ENCODE measurements around the gene CYBA. TPM values are rescaled to one million over a fixed set of nuclear protein-coding genes. Genes with fewer than 3 reads are reported as not detected.

The CYBA gene
- polyA plus RNA-seq (ENCODE audit: insufficient read length): 84.5 TPM
- long read RNA-seq, donor 1, transcript CYBA-204 (4 exons, 1,052 nt): minor isoform, 5 of 283 reads
- long read RNA-seq, donor 1, transcript CYBA-201 (6 exons, 797 nt): major isoform, 234 of 283 reads
- long read RNA-seq, donor 1, partial matches to known transcripts: 41 of 283 reads
- long read RNA-seq, donor 1, other reads (novel, unspliced or antisense): 0 of 283 reads
- long read RNA-seq, donor 2, transcript CYBA-201 (6 exons, 797 nt): major isoform, 186 of 227 reads
- long read RNA-seq, donor 2, partial matches to known transcripts: 35 of 227 reads
- long read RNA-seq, donor 2, other reads (novel, unspliced or antisense): 0 of 227 reads
- long read RNA-seq, donor 3, transcript CYBA-201 (6 exons, 797 nt): major isoform, 129 of 172 reads
- long read RNA-seq, donor 3, transcript CYBA-204 (4 exons, 1,052 nt): minor isoform, 7 of 172 reads
- long read RNA-seq, donor 3, partial matches to known transcripts: 34 of 172 reads
- long read RNA-seq, donor 3, other reads (novel, unspliced or antisense): 0 of 172 reads
- long read RNA-seq, donor 4, transcript CYBA-201 (6 exons, 797 nt): major isoform, 34 of 34 reads
- long read RNA-seq, donor 4, partial matches to known transcripts: 0 of 34 reads
- long read RNA-seq, donor 4, other reads (novel, unspliced or antisense): 0 of 34 reads
- long read RNA-seq, donor 5, transcript CYBA-204 (4 exons, 1,052 nt): minor isoform, 6 of 428 reads
- long read RNA-seq, donor 5, transcript CYBA-201 (6 exons, 797 nt): major isoform, 364 of 428 reads
- long read RNA-seq, donor 5, partial matches to known transcripts: 49 of 428 reads
- long read RNA-seq, donor 5, other reads (novel, unspliced or antisense): 6 of 428 reads
- long read RNA-seq, donor 6, transcript CYBA-201 (6 exons, 797 nt): major isoform, 197 of 276 reads
- long read RNA-seq, donor 6, partial matches to known transcripts: 72 of 276 reads
- long read RNA-seq, donor 6, other reads (novel, unspliced or antisense): 0 of 276 reads
- long read RNA-seq, donor 7, transcript CYBA-201 (6 exons, 797 nt): major isoform, 247 of 285 reads
- long read RNA-seq, donor 7, transcript CYBA-210 (5 exons, 1,415 nt): minor isoform, 5 of 285 reads
- long read RNA-seq, donor 7, partial matches to known transcripts: 31 of 285 reads
- long read RNA-seq, donor 7, other reads (novel, unspliced or antisense): 0 of 285 reads
- long read RNA-seq, donor 8, transcript CYBA-201 (6 exons, 797 nt): major isoform, 52 of 70 reads
- long read RNA-seq, donor 8, partial matches to known transcripts: 14 of 70 reads
- long read RNA-seq, donor 8, other reads (novel, unspliced or antisense): 0 of 70 reads

- peak; percentile 45 for DNase-seq
Observed at GRCh38 chr16:88650749-88651275, at the start of gene CYBA. Gene CYBA (minus strand): TSS chr16:88651053. CDS start chr16:88651013, 40 bp downstream.

DNA sequence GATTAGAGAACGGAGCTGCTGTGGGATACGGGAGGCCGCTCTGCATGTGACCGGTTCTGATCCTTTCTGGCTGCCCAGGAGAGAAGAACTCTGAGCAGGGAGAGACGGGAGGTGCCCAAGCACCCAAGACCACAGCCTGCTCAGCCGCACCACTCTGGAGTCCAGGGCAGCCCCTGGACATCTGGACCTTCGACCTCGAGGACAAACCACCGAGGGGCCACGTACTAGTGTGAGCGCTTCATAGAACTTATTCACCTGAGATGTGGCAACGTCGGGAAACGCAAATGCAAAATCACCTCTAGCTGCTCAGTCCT, 49.4 kb upstream of the CYBA start:
- DNase-seq: no peak

GRCh38 chr16:88699180-88699579, 48.3 kb upstream of the CYBA start:
- no peak for DNase-seq

DNA sequence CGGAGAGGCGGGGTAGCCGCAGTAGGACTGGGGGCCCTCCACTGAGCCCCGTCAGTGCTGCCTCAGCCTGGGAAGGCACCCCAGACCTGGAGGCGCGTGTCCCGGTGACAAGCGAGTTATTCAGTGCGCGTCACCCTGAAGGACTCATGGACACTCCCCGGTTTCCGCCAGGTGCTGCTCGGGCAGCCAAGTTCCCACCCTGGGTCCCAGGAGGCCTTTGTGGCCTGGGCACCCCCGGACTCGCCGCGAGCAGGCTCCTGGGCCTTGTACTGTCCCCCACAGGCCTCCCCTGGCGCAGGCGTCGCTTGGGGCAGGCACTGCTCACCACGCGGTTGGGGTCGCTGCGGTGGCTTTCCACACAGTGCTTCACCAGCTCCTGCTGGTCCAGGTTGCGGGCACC, 47.8 kb upstream of the CYBA start:
- DNase-seq: no peak

DNA sequence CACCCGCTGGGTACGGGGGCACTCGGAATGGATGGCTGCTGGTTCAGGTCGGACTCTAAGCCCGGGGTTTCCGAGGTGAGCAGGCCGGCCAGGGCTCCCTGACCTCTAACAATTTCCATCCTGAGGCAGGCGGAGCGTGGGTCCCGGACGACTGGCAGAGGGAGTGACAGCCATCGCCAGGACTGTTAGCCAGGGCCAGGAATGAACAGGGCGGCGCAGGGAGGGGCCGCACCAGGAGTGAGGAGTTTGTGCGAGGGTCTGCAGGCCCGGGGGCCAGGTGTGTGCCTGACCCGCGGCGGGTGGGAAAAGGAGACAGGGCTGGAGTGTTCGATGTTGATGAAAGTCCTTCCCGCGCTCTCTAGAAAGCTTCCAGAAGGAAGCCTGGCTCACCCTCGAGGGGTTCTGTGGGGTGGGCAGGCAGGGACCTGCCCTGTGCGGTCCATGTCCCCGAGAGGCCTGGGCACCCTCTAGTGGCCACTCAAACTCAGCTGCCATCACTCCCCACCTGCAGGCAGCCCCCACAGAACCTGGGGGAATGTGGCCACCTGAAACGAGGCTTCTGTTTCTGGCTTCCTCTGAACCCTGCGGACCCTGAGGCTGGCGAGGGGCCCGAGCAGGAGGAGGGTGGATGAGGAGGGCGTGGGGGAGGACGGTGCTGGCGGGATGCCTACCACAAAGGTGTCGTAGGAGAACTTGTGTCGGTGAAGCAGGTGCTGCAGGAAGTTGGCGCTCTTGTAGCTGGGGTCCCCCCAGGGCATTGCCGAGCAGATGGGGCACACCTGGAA, 47.2 kb upstream of the CYBA start:
- no peak for DNase-seq

GRCh38 chr16:88697116-88697830, 46.4 kb upstream of the CYBA start:
- no peak for DNase-seq

GRCh38 chr16:88696441-88696840, 45.6 kb upstream of the CYBA start:
- no peak for DNase-seq

GRCh38 chr16:88695753-88696152, 44.9 kb upstream of the CYBA start:
- DNase-seq: no peak

GRCh38 chr16:88695218-88695617, 44.4 kb upstream of the CYBA start:
- no peak for DNase-seq

GRCh38 chr16:88694221-88695087, 43.6 kb upstream of the CYBA start:
- no peak for DNase-seq

GRCh38 chr16:88693420-88694177, 42.7 kb upstream of the CYBA start:
- DNase-seq: no peak

DNA sequence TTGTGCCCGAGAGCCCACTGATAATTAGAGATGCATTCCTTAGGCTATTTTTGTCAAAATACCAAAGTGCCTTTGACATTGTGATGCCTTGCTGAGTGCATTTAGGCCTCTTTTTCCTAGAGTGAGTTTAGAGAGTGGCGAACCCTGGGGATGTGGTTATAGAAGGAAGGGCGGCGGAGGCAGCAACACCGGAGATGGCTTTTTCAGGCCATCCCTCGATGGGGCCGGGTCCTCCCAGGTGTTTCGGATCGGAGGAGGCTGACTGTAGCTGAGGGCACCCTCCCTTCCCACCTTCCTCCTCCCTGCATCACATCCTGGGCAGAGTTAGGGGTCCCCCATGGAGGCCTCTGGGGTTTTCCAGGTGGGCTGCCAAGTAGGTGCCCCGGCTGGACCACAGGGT, 42.0 kb upstream of the CYBA start:
- no peak for DNase-seq

DNA sequence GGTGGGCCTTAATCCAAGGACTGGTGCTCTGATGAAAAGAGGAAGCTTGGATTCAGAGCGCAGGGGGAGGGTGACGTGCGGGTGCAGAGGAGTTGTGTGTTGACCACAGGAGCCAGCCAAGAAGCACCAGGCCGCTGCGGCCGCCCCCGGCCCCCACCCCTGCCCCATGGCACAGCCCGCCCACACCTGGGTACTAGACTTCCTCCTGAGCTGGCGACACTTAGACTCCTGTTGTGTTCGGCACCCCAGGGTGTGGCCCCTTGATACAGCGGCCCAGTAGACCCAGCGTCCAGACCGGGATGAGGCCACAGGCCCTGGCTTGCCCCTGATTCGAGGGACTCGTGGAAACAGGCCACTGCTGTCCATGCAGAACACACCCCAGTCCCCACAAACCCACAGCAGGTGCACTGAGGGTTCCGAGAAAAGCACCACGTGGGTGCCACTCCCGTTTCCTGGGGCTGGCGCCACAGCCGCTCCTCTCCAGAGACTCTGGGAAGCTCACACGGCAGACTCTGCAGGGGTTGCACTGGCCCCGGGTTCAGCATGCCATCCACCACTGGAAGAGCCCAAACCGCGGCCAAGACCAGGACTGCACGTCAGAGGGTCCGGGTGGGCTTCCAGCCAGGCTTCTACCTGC, 41.2 kb upstream of the CYBA start:
- DNase-seq: no peak

DNA sequence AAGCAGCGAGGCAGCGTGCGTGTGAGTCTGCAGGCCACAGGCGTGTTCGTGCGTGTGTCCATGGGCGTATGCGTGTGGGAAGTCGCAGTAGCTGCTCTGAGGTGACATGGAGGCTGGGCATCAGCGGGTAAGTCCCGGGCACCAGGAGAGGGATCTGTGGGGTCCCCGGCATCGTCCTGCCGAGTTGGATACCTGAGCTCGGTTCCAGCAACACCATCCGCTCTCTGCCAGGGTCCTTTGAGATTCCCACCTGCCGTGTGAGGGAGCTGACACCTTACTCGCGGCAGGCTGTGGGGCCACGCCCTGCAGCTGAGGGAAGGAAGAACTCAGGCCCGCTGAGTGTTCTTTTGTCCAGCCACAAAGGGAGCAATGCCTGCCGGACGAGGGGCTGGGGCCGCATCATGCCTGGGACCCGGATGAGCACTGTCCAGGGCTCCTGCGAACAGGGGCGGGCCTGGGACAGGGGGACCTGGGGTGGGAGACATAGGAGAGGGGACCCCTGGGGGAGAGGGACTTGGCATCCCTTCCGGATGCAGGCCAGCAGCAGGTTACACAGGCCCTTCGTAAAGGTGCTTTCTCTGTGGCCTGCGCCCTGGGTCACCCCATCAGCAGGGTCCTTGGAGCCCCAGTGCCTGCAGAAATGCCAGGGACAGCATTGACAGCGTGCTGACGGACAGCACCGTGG, 40.4 kb upstream of the CYBA start:
- DNase-seq: no peak

- no peak for DNase-seq
Observed at GRCh38 chr16:88690341-88691128, 39.7 kb upstream of the CYBA start.

DNA sequence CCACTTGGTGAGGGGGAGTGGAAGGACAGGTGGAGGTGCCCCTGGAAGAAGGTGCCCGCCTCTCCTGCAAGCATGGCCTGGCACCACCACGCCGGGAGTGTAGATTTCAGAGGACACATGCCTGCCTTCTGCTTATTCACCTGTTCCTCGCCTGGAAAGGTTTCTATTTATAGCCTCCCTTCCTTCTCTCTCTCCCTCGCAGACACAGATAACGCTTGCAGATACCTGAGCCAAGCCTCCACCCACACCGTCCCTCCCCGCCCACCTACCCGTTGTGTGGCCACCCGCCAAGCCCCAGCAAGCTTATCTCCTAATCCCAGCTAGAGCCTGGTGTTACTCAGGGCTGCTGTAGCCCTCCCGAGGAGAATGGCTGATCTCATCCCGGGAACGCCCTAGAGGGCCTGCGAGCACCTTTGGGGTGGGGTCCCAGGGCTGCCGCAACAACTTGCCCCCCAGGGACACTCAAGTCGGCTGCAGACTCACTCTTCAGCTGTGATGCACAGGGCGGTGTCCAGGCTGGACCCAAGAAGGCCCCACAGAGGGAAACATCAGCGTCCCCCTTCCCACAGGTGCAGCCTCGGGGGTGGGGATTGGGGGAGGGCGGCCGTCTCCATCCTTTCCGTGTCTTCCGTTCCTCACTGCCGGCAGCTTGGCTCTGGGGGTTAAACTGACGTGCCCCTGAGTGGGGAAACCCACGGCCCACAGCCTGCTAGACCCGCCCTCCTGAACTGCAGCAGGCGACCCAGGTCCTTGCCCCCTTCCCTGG, 37.3 kb upstream of the CYBA start:
- DNase-seq: no peak
